NCI-H1105 treated with DMSO at 0.1 percent for 48 hours (cell line): ENCODE data around the gene RTN4RL2.

Experiments used
- DNase-seq: peaks from one replicate; lab custom pipeline; 2025; lab: John Stamatoyannopoulos, UW

The RTN4RL2 gene

DNA sequence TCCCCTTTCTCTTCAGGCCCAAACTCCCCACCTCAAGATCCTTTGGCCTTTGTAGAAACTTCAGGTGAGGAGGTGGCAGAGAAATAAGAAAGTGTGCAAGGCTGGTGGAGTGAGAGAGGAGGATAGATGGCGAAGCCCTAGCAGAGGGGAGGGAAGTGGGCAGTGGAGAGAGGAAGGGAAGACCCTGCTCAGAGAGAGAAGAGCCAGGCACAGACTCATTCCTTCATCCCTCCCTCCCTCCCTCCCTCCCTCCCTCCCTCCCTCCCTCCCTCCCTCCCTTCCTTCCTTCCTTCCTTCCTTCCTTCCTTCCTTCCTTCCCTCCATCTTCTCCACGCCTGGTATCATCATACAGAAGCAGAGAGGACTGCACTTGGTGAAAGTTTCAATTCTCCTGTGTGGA is 21.0 kb downstream of the RTN4RL2 start:
- DNase-seq, result no peak

DNA sequence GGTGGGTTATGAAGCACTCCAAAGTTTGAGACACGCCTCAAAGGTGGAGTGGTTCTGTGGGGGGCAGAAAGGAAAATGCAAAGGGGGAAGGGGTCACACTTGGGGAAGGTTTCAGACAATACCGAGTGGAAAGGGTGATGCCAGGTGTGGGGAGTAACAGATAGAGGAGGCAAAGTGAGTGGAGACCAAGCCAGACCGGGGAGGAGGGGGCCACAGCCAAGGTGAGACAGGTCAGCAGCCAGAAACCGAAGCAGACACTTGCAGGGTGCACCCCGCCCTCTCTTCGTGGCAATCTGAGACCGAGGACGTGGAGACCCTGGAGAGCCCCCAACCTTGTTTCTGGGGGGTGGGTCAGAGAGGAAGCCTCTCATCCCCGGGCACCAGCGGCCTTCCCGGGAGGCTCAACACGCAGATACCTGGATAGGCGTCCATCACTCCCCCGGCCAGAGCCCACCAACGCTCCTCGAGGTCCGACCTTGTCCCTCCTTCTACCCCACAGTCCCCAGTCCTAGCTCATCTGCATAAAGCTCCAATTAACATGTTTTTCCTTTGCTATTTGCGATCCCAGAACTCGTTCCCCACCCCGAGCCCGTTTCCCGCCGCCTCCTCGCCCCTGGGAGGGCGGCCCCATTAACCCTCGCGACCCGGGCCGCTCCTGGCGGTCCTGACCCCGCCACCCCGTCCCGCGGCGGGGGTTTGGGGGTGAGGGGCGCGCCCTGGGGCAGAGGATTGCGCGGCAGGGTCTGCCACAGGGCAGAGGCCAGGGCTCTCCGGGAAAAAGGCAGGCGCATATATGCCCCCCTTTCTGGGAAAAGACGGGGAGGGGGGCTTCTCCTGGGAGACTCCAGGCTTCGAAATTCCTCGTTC is 21.8 kb downstream of the RTN4RL2 start:
- no peak for DNase-seq

DNA sequence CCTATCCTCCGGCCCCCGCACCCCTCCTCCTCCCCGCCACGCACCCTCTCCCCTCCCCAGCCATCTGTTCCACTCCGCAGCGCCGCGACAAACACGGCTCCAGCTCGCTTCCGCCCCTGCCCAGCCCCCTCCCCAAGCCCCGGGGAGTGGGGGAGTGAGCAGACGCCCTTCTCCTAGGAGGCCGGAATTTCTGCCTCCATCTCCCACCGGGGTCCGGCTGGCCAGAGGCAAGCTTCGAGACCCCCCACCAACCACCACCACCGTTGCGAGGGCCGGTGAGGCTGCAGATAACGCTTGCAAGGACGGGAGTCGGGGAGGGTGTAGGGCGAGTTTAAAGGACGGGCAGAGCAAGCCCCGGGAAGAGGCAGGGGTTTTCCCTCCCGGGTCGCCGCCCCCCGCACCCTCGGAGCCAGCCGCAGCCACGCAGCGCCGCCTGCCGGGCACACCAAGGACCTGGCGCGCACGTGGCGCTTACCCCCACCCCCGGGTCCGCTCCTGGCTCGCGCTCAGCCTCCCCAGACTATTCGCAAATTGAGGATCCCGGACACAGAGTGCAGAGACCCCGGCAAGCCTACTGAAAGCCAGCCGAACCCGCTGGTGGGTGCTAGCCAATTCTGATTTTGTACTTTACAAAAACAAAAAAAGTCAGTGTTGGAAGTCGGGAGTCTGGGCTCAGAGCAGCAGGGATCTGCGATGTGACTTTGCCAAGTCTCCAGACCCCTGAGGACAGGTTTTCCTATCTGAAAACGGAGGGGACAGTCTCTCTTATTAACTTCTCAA is 22.6 kb downstream of the RTN4RL2 start:
- peak; percentile 34 for DNase-seq

DNA sequence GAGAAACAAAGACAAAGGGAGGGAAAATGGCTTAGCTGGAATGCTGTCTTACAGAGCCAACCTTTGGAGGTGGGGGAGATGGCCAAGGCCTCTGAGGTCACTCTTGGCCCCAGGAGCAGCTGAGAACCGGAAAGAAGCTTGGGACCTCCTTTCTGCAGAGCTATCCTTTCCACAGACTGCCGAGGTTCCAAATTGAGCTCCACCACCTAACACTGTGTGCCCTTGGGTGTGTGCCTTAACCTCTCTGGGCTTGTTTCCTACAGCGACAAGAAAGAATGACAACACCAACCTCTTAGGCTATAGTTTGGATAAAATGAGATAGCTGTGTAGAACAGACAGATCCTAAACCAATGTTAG is 23.2 kb downstream of the RTN4RL2 start:
- no peak for DNase-seq

DNA sequence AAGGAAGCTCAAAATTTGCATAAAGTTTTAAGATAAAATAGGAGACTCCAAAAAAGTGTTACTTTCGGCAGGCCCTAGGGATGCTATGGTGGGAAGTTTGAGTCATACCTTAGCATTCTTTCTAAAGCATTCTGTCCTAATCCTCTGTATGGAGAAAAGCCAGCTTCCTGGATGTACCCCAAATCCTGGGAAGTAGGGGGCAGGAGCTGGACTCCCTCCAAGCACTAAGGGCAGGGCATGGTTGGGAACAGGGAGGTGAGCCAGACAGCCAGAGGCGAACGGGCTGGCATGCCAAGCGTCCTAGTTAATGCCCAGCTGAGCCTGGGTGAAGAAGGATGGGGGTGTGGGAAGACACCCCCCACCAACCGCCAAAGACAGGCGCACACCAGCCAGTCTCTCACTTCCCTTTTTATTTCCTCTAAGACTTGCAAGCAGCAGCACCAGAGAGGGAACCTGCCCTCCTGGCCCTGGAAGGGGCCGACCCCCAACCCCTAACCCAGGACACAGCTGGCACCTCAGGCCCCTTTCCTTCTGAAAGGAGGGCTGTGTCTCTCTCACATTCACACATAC is 23.9 kb downstream of the RTN4RL2 start:
- DNase-seq, result no peak

DNA sequence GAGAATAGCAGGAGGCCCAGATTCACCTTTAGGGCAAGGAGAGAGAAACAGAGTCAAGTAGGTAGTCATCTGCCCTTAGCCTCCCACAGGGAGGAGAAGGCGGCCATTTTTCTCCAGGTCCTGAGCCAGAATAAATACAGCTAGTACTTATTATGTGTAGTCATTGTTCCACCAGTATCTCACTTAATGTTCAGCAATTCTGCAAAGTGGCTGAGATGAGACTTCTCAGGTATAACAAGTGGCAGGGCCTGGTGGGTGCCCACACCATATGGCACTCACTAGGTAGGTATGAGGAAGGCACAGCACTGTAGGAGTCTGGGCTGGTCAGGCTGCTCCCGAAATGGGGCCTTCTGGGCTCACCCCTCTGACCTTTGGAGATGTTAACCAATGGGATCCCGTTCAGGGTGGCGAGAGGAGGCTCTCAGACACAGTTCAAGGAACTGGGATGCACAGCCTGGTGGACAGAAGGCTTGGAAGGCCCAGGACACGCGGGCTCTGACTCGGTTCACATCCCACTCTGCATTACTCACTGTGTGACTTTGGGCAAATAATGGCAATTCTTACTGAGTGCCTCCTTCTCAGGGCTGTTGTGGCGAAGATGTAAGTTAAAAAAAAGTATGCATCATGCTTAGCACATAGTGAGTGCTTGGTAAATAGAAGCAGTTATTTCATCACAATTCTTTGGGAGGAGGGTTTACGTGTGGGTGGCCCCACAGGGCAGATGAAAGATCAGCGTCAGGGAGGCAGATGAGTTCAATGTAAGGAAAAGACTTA is 25.1 kb downstream of the RTN4RL2 start:
- DNase-seq, result no peak

DNA sequence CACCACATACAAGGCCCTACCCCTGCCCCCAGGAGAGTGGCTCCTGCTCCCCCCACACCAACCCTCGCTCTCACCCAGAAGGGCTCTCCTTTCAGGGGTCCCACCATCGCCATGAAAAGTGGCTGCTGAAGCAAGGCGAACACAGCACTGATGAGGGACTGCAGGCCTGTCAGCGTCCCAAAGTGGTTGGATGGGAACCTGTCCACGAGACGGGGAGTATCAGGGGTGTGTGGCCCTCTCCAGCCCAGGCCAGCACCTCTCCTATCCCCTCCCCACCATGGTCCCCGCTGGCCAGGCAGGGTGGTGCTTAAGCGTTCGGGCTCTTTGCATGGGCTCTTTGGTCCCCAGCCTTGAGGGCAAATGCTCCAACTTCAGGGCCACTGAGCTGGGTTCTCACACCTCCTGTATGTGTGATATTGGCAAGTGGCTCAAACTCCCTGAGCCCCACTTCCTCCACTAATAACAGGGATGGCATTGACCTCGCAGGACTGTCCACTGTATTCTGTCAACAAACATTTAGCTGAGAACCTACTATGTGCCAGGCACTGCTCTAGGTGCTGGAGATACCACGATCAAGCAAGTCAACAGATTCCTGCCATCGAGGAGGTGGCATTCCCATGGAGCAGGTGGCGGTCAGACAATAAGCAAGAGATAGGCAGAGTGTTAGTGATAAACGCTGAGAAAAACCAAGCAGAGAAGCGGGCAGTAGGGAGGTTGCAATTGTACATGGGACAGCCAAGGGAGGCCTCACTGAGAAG is 26.9 kb downstream of the RTN4RL2 start:
- DNase-seq, result no peak

DNA sequence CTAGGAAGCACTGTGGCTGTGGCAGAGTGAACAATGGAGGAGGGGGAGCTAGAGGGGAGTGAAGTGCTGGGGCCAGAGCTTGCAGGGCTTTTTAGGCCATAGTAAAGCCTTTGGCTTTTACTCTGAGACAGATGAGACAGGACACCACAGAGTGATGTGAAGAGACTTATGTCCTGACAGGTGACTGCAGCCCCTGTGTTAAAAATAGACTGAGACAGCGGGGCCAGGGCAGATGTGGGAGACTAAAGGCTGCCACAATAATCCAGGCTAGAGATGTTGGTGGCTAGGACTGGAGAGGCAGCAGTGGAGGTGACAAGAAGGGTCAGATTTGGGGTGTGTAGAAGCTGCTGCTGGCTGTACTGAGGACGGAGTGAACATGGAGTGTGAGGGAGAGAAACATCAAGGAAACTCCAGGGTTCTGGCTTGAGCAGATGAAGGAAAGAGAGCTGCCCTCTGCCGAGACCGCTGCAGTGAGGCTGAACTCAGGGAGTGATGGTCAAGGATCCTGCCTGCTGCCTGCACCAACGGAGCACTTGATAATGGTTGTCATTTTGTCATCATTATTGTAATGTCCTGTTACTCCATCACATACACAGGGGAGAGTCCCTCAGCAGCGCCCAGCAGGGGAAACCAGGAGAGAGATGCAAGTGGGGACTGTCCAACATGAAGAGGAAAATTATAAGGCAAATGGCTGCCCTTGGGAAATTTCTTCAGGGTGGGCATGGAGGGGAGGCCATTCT is 27.8 kb downstream of the RTN4RL2 start:
- DNase-seq, result no peak

DNA sequence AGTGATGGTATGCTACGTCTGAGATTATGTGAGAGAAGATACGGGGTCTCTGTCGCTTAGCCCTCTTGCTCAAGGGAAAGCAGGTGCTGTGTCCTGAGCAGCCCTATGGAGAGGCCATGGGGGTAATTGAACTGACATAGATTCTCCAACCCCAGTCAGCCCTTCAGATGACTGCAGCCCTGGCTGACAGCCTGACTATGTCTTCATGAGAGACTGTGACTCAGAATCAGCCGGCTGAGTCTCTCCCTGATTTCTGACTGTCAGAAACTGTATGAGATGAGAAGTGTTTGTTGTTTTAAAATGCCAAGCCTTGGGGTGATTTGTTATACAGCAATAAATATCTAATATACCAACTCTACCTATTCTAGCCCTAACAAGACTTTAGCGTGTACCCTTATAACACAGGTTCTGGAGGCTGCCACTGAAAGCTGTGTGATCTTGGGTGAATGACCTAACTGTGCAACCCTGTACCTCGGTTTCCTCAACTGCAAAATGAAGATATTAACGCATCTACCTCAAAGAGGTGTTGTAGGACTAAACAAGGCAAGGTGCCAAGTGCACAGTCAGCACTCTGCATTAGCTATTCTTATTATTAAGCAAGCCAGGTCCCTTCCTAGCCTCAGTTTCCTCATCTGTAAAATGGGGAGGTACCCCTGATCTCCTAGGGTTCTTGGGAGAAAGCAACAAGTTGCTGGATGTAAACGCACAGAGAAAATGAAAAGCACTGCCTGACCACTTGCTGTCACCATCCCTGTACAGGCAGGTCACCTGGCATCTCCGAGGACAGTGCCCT is 30.3 kb downstream of the RTN4RL2 start:
- no peak for DNase-seq

DNA sequence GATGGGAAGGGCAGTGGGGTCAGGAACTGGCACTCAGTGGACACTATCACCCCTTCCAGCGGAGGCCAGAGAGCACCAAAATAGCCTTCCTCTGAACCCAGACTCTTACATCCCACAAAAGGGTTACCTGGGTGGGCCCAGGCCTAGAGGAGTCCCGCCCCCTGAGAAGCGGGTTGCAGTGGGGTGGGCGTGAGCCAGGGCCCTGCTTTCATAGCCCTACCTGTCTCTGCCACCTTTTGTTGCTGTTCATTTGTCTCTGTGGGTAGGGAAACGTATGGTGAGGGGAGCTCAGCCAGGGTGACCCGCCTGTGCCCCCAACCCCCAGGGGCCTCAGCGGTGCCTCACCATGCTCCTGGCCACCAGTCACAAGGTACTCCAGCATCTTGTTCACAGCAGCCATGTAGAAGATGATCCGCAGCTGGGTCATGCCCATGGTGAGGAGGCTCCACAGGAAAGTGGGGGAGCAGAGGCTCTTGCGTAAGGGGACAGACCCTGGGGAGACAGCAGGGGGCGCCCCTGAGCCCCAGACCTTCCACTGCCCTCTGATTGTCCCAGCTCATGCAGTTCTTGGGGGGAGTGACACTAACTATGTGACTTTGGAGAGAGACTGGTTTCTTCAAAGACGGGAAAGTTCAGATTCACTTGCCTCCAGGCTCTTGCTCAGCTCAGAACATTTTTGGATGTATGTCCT is 31.2 kb downstream of the RTN4RL2 start:
- peak; percentile 5 for DNase-seq

DNA sequence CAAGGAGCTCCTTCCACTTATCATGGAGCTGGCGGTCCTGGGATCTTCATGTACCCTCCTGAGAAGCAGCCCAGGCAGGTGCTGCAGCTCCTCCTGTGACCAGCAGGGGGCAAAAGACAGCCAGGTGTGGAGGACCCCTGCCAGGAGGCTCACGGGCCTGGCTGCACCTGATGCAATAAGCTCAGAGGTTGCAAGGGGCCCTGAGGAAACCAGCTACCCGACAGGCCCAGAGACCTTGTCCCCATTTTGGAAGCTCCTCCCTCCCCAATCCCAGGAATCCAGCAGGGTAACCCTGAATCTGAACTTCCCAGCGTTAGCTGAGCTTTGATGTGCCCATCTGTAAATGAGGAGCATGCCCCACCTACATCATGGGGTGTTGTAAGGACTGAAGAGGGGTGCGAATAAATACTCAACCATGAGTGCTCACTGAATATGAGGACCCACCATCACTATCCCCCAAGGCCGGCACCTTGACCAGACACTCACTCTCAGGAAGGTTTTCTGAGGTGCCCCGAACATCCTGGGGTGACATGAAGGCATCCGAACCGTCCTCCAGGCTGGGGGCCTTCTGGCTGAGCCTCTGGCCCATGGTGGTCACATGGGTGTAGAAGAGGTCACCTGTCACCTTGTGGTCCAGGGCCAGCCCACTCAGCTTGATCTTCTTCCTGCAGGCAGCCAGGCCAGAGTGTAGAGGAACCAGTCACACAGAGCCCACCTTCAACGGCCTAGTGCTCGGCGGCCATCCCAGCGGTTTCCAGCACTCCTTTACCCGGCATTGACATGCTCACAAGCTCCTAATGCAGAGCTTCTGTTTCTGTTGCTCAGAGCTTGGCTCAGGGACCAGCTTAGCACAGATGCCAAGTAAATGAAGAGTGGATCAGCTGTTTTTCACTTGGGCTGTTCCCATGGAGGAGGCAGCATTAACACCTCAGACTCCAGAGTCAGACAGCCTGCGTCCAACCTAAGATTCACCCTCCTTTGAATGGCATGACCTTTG is 33.5 kb downstream of the RTN4RL2 start:
- peak; percentile 69 for DNase-seq

DNA sequence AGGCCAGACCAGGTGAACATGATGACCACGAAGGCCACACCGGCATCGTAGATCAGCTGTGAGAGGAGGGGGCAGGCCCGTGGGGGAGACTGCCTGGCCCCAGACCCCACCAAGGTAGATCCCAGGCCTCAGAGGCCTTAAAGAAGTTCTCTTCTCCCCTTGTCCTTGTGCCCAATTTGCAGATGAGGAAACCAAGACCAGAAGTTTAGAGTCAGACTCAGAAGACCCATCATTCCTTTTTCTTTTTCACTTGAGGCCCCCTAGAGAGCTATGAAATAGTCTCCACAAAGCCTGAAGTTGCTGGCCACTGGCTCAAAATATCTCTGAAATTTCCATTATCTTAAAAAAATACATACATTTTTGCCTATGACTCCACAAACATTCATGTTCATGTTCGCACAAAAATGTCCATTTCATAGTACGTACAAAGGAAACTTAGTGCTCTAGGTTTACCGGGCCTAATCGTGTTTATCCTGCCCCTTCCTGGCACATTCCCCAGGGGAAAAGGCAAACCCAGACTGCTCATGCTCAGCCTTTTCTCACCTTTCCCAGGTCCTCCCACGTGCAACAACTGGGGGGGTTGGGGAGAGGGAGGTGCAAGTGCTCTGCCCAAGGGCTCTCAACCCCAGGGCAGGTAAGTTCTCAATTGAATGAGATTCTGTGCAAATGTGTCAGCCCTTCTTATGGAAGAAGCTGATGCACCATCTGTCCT is 35.9 kb downstream of the RTN4RL2 start:
- DNase-seq, result no peak

DNA sequence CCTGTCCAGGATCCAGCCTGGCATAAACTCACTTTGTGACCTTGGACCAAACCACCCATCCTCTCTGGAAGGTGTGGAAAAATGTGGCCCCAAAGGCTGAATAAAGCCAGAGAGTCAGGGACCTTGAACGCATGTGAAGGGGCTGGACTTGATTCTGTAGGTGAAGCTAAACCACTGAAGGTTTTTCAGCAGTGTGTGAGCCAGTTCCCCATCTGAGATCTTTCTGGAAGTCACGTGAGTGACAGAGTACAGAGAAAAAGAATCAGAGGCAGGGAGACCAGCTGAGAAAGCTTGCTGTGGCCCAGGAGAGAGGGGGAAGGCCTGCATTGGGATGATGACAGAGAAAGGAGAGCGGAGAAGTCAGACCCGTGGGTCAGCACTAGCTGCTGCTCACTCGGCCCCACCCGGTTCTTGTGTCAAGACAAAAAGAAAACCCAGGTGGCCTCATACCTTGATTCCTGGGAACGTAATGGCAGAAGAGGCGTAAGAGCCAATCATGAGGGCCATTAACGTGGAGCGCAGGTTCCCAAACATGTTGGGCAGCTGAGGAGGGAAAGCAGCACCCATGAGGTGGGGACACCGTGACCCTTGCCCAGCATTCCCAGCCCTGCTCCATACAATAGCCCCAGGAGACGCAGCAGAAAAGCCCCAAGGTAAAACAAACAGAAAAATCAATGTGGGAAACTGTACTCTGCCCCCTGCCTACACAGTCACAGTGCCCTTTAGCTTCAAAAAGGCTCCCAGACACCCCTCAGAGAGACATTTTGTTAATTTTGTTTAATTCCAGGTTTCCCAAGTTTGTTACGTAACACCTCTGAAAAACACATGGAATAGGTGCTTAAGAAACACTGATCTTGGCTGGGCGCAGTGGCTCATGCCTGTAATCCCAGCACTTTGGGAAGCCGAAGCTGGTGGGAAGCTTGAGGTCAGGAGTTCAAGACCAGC is 37.2 kb downstream of the RTN4RL2 start:
- DNase-seq, result no peak

DNA sequence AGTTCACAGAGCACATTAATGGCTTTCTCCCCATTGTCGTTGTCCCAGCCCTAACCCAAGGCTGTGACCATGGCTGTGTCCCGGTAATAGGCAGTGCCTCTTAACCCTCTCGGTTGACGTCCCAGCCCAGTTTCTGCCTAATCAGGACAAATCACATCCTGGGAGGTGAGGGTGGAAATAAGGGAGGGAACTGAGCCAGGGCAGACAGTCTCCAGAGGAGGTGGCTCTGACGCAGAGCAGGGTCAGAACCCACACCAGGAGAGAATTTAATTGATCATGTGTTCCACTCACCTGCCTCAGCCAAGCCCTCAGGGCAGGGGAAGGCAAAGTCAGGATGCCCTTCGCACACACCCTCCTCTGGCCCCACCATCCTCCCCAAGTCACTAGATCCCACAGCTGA is 38.2 kb downstream of the RTN4RL2 start:
- DNase-seq, result no peak

DNA sequence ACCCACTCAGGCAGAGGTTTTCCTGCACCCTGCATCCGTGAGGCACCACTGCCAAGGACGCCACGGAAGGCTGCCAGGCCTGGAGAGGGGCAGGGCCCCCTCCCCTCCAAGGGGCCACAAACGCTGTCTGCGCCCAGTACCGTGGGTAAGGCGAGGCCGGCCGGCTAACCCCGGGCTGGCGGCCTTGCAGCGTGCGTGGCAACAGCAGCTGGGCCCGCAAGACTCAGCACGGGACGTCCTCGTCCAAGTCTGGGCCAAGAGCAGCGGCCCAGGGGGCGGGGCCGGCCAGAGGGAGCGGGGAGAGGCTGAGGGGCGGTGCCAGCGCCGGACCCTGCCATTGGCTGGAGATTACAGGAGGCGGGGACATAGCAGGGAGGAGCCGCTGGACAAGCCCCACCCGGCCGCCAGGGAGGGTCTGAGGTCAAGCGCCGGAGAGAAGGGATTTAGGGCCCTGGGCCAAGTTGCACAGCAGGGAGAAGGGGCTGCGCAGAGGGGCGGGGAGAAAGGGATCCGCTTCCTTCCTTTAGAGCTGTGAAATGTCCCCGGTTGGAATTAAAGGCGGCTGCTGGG is 39.2 kb downstream of the RTN4RL2 start:
- DNase-seq, result peak; percentile 91

DNA sequence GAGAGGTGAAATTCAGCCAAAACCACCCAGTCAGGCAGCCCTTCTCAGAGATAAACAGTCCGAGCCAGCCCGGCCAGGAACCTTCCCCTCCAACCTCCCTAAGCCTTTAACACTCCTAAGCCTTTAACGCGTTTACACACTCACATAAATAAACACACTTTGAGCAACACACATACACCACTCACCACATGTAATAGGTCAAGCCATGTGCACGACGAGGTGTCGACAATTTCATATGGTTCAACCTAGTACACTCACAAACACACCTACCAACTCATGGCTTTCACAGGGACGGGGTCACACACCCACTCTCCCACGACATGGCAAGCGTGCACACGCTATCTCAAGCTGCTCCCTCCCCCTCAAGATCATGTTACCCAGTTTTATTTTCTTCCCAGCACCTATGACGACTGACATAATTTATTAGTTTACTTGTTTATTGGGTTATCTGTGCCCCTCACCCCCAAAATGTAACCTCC is 39.7 kb downstream of the RTN4RL2 start:
- DNase-seq, result no peak
